ENCODE results near the gene SLIT3.

The SLIT3 gene

DNA sequence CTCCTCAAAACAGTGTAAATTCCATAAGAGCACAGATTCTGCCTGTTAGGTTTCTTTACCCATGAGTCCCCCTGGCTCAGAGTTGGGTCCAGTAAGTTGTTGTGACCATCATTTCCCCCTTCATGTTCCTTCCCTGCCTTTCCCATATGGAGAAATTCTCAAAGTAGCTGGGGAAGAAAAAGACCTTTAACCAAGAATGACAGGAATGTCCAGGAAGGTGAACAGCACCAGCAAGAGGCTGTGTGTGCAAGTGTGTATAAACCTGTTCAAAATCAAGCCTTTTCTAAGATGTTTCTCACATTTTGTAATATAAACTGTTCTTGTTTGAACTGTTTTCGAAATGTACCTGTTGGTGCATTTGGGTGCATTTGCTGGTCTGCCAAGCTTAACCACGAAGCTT lies 238.2 kb downstream of the SLIT3 start:
- no peak for DNase-seq (ENCODE audit: low read depth)
- no peak overlapping the region for H3K4me3 ChIP-seq (replicated peaks; ENCODE audit: low read depth, low read length)
- TF ChIP-seq CTCF (IDR thresholded peaks at IDR 0.05; ENCODE audit: low read length, missing control alignments): no peak

DNA sequence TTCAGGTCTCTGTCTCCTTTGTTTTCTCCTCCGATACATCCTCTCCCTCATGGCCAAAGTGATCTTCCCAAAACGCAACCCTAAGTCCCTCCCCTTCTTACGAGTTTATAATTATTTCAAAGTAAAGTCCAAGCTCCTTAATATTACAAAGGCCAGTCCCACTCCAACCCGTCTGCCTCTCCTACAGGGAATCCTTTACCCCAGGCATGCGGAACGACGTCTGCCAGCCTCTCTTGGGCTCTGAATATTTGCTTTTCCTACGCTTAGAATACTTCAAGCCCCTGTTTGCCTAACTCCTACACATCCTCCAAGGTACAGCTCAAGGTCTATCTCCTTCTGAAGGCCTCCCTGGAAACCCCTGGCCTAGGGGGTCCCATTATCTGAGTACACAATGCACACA lies 246.4 kb downstream of the SLIT3 start:
- TF ChIP-seq CTCF (IDR thresholded peaks at IDR 0.05; ENCODE audit: low read length, missing control alignments): no peak
- no peak for DNase-seq (ENCODE audit: low read depth)
- H3K4me3 ChIP-seq (replicated peaks; ENCODE audit: low read depth, low read length): no peak overlapping the region

DNA sequence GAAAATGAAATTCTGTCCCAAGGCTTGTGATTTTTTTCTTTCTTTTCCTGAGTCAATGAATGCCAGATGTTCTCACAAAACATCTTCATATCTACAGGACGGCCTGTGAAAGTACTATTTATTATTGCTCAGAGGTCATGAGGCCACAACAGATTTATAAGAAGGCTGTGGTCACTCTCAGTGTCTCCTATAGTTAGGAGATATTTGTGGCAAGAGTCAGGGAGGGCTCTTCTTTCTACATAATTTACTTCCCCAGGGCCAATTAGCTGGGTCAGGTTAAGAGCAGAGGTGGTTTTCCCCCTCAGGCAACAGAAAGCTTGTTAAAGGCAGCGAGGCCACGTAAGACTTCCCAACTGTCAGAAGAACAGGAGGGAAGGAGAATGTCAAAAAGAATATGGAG lies 248.7 kb downstream of the SLIT3 start:
- no peak overlapping the region for H3K4me3 ChIP-seq (replicated peaks; ENCODE audit: low read depth, low read length)
- TF ChIP-seq CTCF (IDR thresholded peaks at IDR 0.05; ENCODE audit: low read length, missing control alignments): no peak
- DNase-seq (ENCODE audit: low read depth): no peak

DNA sequence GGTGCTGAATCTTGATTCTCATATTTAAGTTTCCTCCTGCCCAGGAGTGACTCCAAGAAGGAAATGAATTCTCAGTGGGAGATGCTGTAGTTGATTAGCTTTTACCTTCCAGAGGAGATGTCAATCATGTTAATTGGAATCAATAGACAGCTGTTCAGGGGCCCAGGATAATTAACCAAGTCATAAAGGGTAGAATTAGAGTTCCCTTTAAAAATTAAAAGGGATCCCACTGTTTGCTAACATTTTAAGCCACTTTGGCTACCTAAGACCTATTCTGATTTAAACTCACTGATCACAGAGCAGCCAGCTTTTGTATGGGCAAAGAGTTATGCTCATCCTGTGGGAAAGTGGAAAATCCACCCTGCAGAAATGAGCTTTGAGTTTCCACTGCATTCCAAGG lies 249.6 kb downstream of the SLIT3 start:
- TF ChIP-seq CTCF (IDR thresholded peaks at IDR 0.05; ENCODE audit: low read length, missing control alignments): no peak
- H3K4me3 ChIP-seq (replicated peaks; ENCODE audit: low read depth, low read length): no peak overlapping the region
- no peak for DNase-seq (ENCODE audit: low read depth)

DNA sequence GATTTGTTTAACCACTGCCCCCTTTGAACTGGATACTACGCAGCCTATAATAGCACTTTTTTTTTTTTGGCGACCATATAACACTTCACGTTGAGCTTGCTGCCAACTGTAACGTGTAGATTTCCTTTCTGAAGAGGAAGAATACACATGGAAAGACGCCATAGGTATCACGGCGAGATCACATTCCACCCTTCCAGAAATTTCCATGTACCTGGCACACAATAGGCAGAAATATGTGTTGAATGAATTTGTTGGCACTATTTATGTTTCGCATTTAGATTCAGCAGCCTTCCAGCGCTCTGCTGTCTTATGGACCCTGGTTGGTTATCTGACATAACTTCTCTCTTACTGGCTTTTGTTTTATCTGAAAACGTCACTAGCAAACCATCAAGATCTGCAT lies 250.3 kb downstream of the SLIT3 start:
- no peak for DNase-seq (ENCODE audit: low read depth)
- no peak overlapping the region for H3K4me3 ChIP-seq (replicated peaks; ENCODE audit: low read depth, low read length)
- TF ChIP-seq CTCF (IDR thresholded peaks at IDR 0.05; ENCODE audit: low read length, missing control alignments): no peak

- H3K4me3 ChIP-seq (replicated peaks; ENCODE audit: low read depth, low read length): no peak overlapping the region
- TF ChIP-seq CTCF (IDR thresholded peaks at IDR 0.05; ENCODE audit: low read length, missing control alignments): no peak
- DNase-seq (ENCODE audit: low read depth): no peak
Observed at GRCh38 chr5:169050146-169050571, 250.8 kb downstream of the SLIT3 start.

DNA sequence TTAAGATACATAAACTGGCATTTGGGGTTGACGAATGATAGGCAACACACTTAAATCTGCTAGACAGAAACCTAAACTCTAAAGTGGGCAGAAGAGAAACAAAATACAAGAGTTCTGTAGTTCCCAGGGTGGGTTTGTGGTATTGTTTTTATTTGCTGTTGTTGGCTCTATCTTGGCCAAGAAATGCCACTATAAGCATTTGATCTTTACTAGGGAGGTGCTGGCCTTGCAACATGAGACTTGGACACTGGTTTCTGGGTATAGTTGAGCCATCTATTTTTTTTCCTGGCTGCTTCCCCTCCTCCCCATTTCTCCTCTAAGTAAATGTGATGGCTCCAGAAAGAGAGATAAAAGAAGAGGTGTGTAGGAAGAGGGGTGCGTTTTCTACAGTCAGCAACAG lies 251.2 kb downstream of the SLIT3 start:
- no peak overlapping the region for H3K4me3 ChIP-seq (replicated peaks; ENCODE audit: low read depth, low read length)
- no peak for TF ChIP-seq CTCF (IDR thresholded peaks at IDR 0.05; ENCODE audit: low read length, missing control alignments)
- DNase-seq (ENCODE audit: low read depth): no peak

Data from fibroblast of pulmonary artery (primary cell).